SK-N-SH (cell line): ENCODE measurements around the gene SEPTIN2. TPM values are rescaled to one million over a fixed set of nuclear protein-coding genes. Genes with fewer than 3 reads are reported as not detected.

Experiments used
- CTCF ChIA-PET: fragments of 300-600, 350-600 bp; formaldehyde crosslinking; extraction: SDS; loops from one replicate; lab custom pipeline; 2021; lab: Yijun Ruan, JAX
- POLR2A ChIA-PET: fragments of 350-600 bp; sonication (Branson Sonifier 250); formaldehyde crosslinking; extraction: SDS; loops from one replicate; lab custom pipeline; 2020; ENCODE audit warnings: antibody characterized with exemption, inconsistent platforms; lab: Yijun Ruan, JAX
- DNase-seq: peaks from one replicate; pipeline ENCODE4 v3.0.0; 2012
- H2AFZ ChIP-seq: fragments of 200-600 bp; sonication (generic); 2 replicates; pipeline ENCODE4 v1.8.1; 2016; ENCODE audit warnings: antibody characterized with exemption, mild to moderate bottlenecking, low read depth
- H3F3A ChIP-seq: fragments of 200-600 bp; sonication (generic); replicated peaks from 2 replicates; pipeline ENCODE3; 2016; ENCODE audit warnings: antibody characterized with exemption, mild to moderate bottlenecking; ENCODE audit not compliant: insufficient read depth
- H3K27ac ChIP-seq, 2 experiments: fragments of 200-500 bp in 1 of 2; fragments of 200-600 bp in 1 of 2; sonication (Bioruptor generic) in 1 of 2; sonication (generic), shearing (Covaris generic) in 1 of 2; 2 replicates each; pipeline versions ENCODE4 v1.5.1 to v1.6.1; 2014 to 2016; ENCODE audit warnings: low read depth in 2 of 2, inconsistent platforms in 1 of 2, low read length in 1 of 2, mild to moderate bottlenecking in 1 of 2, mixed read lengths in 1 of 2
- H3K27me3 ChIP-seq: fragments of 200-600 bp; sonication (generic), shearing (Covaris generic); 2 replicates; pipeline ENCODE4 v1.6.1; 2016; ENCODE audit warnings: mixed run types; ENCODE audit not compliant: insufficient read depth
- H3K36me3 ChIP-seq, 2 experiments: fragments of 200-500 bp in 1 of 2; fragments of 200-600 bp in 1 of 2; sonication (Bioruptor generic) in 1 of 2; sonication (generic) in 1 of 2; replicated peaks in 1 of 2; 2 replicates each; pipeline versions ENCODE3 to v1.5.1; 2014 to 2016; ENCODE audit warnings: low read length in 1 of 2, mild to moderate bottlenecking in 1 of 2; ENCODE audit not compliant: insufficient read depth in 2 of 2, control insufficient read depth in 1 of 2
- H3K4me1 ChIP-seq, 2 experiments: fragments of 200-500 bp in 1 of 2; fragments of 200-600 bp in 1 of 2; sonication (Bioruptor generic) in 1 of 2; sonication (generic), shearing (Covaris generic) in 1 of 2; 2 replicates each; pipeline versions ENCODE4 v1.5.1 to v1.6.1; 2014 to 2016; ENCODE audit warnings: low read depth in 1 of 2, low read length in 1 of 2, mixed run types in 1 of 2; ENCODE audit not compliant: insufficient read depth in 2 of 2, control insufficient read depth in 1 of 2
- H3K4me2 ChIP-seq: fragments of 200-600 bp; sonication (generic), shearing (Covaris generic); 2 replicates; pipeline ENCODE4 v1.6.1; 2017; ENCODE audit warnings: mixed run types
- H3K4me3 ChIP-seq, 2 experiments: fragments of 200-500 bp in 1 of 2; fragments of 200-600 bp in 1 of 2; sonication (Bioruptor generic) in 1 of 2; sonication (generic), shearing (Covaris generic) in 1 of 2; 2 replicates each; pipeline versions ENCODE4 v1.5.1 to v1.8.1; 2014 to 2016; ENCODE audit warnings: low read depth in 2 of 2, inconsistent platforms in 1 of 2, low read length in 1 of 2, mild to moderate bottlenecking in 1 of 2, mixed read lengths in 1 of 2, moderate library complexity in 1 of 2
- H3K79me2 ChIP-seq: fragments of 200-600 bp; sonication (generic); 2 replicates; pipeline ENCODE4 v1.8.1; 2017; ENCODE audit warnings: mild to moderate bottlenecking; ENCODE audit not compliant: insufficient read depth
- H3K9ac ChIP-seq: fragments of 200-600 bp; sonication (generic); 2 replicates; pipeline ENCODE4 v1.6.1; 2017; ENCODE audit warnings: mixed run types
- H3K9me2 ChIP-seq: fragments of 200-600 bp; sonication (generic); 2 replicates; pipeline ENCODE4 v1.6.1; 2017; ENCODE audit warnings: mixed run types
- H3K9me3 ChIP-seq: fragments of 200-600 bp; sonication (generic); 2 replicates; pipeline ENCODE4 v1.6.1; 2017; ENCODE audit warnings: mixed run types, mild to moderate bottlenecking, moderate library complexity
- H4K20me1 ChIP-seq: fragments of 200-600 bp; sonication (generic); 2 replicates; pipeline ENCODE4 v1.6.1; 2017; ENCODE audit warnings: mild to moderate bottlenecking, mixed run types; ENCODE audit not compliant: insufficient read depth
- EZH2phosphoT487 ChIP-seq: fragments of 200-600 bp; sonication (generic); IDR thresholded peaks from 2 replicates; pipeline ENCODE4 v1.6.1; 2017; ENCODE audit warnings: low read depth, mixed run types, mild to moderate bottlenecking, antibody characterized with exemption, moderate library complexity, borderline replicate concordance
- FOSL2 ChIP-seq: IDR thresholded peaks from 2 replicates; pipeline ENCODE4 v1.4.0; 2012; ENCODE audit warnings: low read depth, mild to moderate bottlenecking, moderate library complexity, borderline replicate concordance
- FOXJ3 ChIP-seq: sonication (generic); formaldehyde crosslinking; IDR thresholded peaks from 2 replicates; pipeline ENCODE4 v1.5.1; 2020; ENCODE audit warnings: mild to moderate bottlenecking, missing genetic modification reagents
- NFIC ChIP-seq: IDR thresholded peaks from 2 replicates; pipeline ENCODE4 v1.4.0; 2012; ENCODE audit warnings: borderline replicate concordance
- NRF1 ChIP-seq: IDR thresholded peaks from 2 replicates; pipeline ENCODE4 v1.6.1; 2012; ENCODE audit warnings: low read depth, mild to moderate bottlenecking, low read length
- PBX3 ChIP-seq: IDR thresholded peaks from 2 replicates; pipeline ENCODE4; 2012
- POLR2AphosphoS5 ChIP-seq: IDR thresholded peaks from 2 replicates; pipeline ENCODE4 v1.6.1; 2012; ENCODE audit warnings: low read depth, low read length
- RAD21 ChIP-seq: IDR thresholded peaks from 2 replicates; pipeline ENCODE4 v1.6.1; 2012; ENCODE audit warnings: mild to moderate bottlenecking, low read length
- RXRA ChIP-seq: IDR thresholded peaks from 2 replicates; pipeline ENCODE4 v1.4.0; 2012; ENCODE audit warnings: low read depth, mild to moderate bottlenecking, borderline replicate concordance
- SMC3 ChIP-seq: IDR thresholded peaks from 2 replicates; pipeline ENCODE4 v1.6.1; 2012; ENCODE audit warnings: low read depth, low read length, improper control_type of control experiment
- TAF1 ChIP-seq: IDR thresholded peaks from 2 replicates; pipeline ENCODE4 v1.6.1; 2012; ENCODE audit warnings: low read depth, mild to moderate bottlenecking, low read length, moderate library complexity, borderline replicate concordance
- whole genome bisulfite sequencing: methylation state at CpG from one replicate; pipeline ENCODE4 v1.1.6; 2017; ENCODE audit warnings: low lambda C conversion rate; 5-methylcytosine and 5-hydroxymethylcytosine counted together
- polyA plus RNA-seq, 3 experiments: library from polyadenylated mRNA; depleted of rRNA; stranded (reverse); fragments of >200 nt; gene quantifications; 2 replicates each; pipeline ENCODE4 v1.2.3, GENCODE V29; 2012
- TF ChIP-seq, protein P1 (sequence below): IDR thresholded peaks from 2 replicates; pipeline ENCODE4 v1.6.1; 2012; ENCODE audit warnings: mild to moderate bottlenecking, low read depth, low read length, moderate library complexity

Gene SEPTIN2
- polyA plus RNA-seq, 1 of the 3 experiments (the other 2 are of a cell fraction), result 226 TPM

- WGBS, result 80% methylated on average over 21 of the region's 21 CpGs
- H4K20me1 ChIP-seq, result peaks cover 36% of the 10 kb centered on the region
Measured at GRCh38 chr2:241273210-241274020, 42.3 kb upstream of the SEPTIN2 start.

More at GRCh38 chr2:241273210-241274020, 42.3 kb upstream of the SEPTIN2 start:
- Histone ChIP-seq H3K36me3 (peaks cover 7 to 11% of the 10 kb centered on the region in 2 experiments), H2AFZ (peak overlapping the region; percentile 78; the same call in 1 of the 2 replicates), H3K9ac (peak overlapping the region; percentile 87; the same call in 1 of the 2 replicates), H3K4me2 (peak overlapping the region; percentile 77), H3K9me2 (no peaks in the 10 kb centered on the region), H3K4me1 (peaks cover 19 to 35% of the 10 kb centered on the region in 2 experiments; a peak in 3 of 4 replicates), H3K4me3 (peak overlapping the region; percentile 54 to 87), H3K27ac (peak overlapping the region; percentile 62 to 63; a peak in 3 of 4 replicates), H3K27me3 (no peaks in the 10 kb centered on the region), H3K9me3 (peaks cover 9% of the 10 kb centered on the region; the same call in 1 of the 2 replicates), H3K79me2 (peaks cover 96% of the 10 kb centered on the region), H3F3A (peaks cover 12% of the 10 kb centered on the region)
- peak; percentile 32 for DNase-seq
- CTCF ChIA-PET, result interaction anchor here (1.8 kb wide), 1 partner anchor 29 kb away, joined by 7 read pairs; no protein-coding TSS in a partner anchor
- POLR2A ChIA-PET, result no interaction called here
- TF ChIP-seq RXRA, result no peak
- TF ChIP-seq SMC3, result no peak
- no peak for TF ChIP-seq NRF1
- no peak for TF ChIP-seq RAD21
- no peak for TF ChIP-seq NFIC
- no peak for TF ChIP-seq TAF1
- TF ChIP-seq FOXJ3 (CRISPR knock-in tag), result no peak
- no peak for TF ChIP-seq PBX3
- TF ChIP-seq, protein P1, sequence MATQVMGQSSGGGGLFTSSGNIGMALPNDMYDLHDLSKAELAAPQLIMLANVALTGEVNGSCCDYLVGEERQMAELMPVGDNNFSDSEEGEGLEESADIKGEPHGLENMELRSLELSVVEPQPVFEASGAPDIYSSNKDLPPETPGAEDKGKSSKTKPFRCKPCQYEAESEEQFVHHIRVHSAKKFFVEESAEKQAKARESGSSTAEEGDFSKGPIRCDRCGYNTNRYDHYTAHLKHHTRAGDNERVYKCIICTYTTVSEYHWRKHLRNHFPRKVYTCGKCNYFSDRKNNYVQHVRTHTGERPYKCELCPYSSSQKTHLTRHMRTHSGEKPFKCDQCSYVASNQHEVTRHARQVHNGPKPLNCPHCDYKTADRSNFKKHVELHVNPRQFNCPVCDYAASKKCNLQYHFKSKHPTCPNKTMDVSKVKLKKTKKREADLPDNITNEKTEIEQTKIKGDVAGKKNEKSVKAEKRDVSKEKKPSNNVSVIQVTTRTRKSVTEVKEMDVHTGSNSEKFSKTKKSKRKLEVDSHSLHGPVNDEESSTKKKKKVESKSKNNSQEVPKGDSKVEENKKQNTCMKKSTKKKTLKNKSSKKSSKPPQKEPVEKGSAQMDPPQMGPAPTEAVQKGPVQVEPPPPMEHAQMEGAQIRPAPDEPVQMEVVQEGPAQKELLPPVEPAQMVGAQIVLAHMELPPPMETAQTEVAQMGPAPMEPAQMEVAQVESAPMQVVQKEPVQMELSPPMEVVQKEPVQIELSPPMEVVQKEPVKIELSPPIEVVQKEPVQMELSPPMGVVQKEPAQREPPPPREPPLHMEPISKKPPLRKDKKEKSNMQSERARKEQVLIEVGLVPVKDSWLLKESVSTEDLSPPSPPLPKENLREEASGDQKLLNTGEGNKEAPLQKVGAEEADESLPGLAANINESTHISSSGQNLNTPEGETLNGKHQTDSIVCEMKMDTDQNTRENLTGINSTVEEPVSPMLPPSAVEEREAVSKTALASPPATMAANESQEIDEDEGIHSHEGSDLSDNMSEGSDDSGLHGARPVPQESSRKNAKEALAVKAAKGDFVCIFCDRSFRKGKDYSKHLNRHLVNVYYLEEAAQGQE, result no peak
- no peak for TF ChIP-seq EZH2phosphoT487
- TF ChIP-seq POLR2AphosphoS5, result no peak
- no peak for TF ChIP-seq FOSL2
